A673 (cell line): Measurements from ENCODE around the gene RNH1. TPM values are rescaled to one million over a fixed set of nuclear protein-coding genes. Genes with fewer than 3 reads are reported as not detected.

ENCODE experiments used
- BruUV-seq: library from RNA; stranded (reverse); fragments of 400-500 nt; replicated peaks from 2 replicates; lab custom pipeline; 2021; lab: Mats Ljungman, UMichigan
- CTCF ChIA-PET: fragments of 300-600 bp; sonication (Branson Sonifier 250); formaldehyde crosslinking; loops from one replicate; lab custom pipeline; 2022; ENCODE audit warnings: antibody characterized with exemption; lab: Charles Lee
- POLR2A ChIA-PET: fragments of 300-600 bp; sonication (Branson Sonifier 250); formaldehyde crosslinking; loops from one replicate; lab custom pipeline; 2022; ENCODE audit warnings: antibody characterized with exemption; ENCODE audit not compliant: low non-redundant PET; lab: Charles Lee
- DNase-seq: peaks from one replicate; pipeline ENCODE4 v3.0.0-alpha.2; 2015; ENCODE audit warnings: low spot score
- H3K27ac ChIP-seq: fragments of 200-600 bp; sonication (generic); 2 replicates; pipeline ENCODE4 v1.5.1; 2016; ENCODE audit warnings: mixed run types, low read depth, mild to moderate bottlenecking, mixed read lengths, antibody characterized with exemption, low read length; ENCODE audit not compliant: poor library complexity, severe bottlenecking
- H3K27me3 ChIP-seq: fragments of 200-600 bp; sonication (generic); replicated peaks from 2 replicates; pipeline ENCODE4 v1.6.1; 2017; ENCODE audit warnings: mixed run types, low read depth, mild to moderate bottlenecking, mixed read lengths, antibody characterized with exemption, low read length; ENCODE audit not compliant: insufficient read depth, poor library complexity
- H3K36me3 ChIP-seq: fragments of 200-600 bp; sonication (generic); 2 replicates; pipeline ENCODE4 v1.6.1; 2016; ENCODE audit warnings: mixed run types, mild to moderate bottlenecking, mixed read lengths, antibody characterized with exemption, low read length; ENCODE audit not compliant: insufficient read depth, poor library complexity, severe bottlenecking
- H3K4me1 ChIP-seq: fragments of 200-600 bp; sonication (generic); 2 replicates; pipeline ENCODE4 v1.6.1; 2017; ENCODE audit warnings: mixed run types, mild to moderate bottlenecking, mixed read lengths, antibody characterized with exemption, low read length; ENCODE audit not compliant: insufficient read depth, poor library complexity, severe bottlenecking
- H3K4me3 ChIP-seq: fragments of 200-600 bp; sonication (generic); 2 replicates; pipeline ENCODE4 v1.5.1; 2016; ENCODE audit warnings: low read depth, mixed run types, mild to moderate bottlenecking, mixed read lengths, low read length; ENCODE audit not compliant: poor library complexity, severe bottlenecking
- H3K9me3 ChIP-seq: fragments of 200-600 bp; sonication (generic); 2 replicates; pipeline ENCODE4 v1.6.1; 2016; ENCODE audit warnings: mixed run types, low read depth, mild to moderate bottlenecking, mixed read lengths, antibody characterized with exemption, low read length; ENCODE audit not compliant: poor library complexity, severe bottlenecking
- CTCF ChIP-seq: fragments of 300-800, 200-600 bp; sonication (generic); conservative IDR thresholded peaks from 2 replicates; pipeline ENCODE4 v1.5.1; 2017; ENCODE audit warnings: low read depth, mild to moderate bottlenecking, antibody characterized with exemption, low read length, moderate library complexity, mixed read lengths
- EZH2 ChIP-seq: fragments of 200-600 bp; sonication (generic); IDR thresholded peaks from 2 replicates; pipeline ENCODE4 v1.6.1; 2017; ENCODE audit warnings: borderline replicate concordance, low read depth, mild to moderate bottlenecking, mixed read lengths, antibody characterized with exemption, low read length; ENCODE audit not compliant: poor library complexity, severe bottlenecking
- intact Hi-C: fragments of 100-400 bp; cut with micrococcal nuclease; formaldehyde crosslinking; loops from one replicate; pipeline ENCODE4 v1.10.0; 2022; ENCODE audit not compliant: unreplicated experiment
- total RNA-seq: library from RNA; stranded (reverse); gene quantifications from 2 replicates; pipeline ENCODE4 v1.2.3, GENCODE V29; 2021

The RNH1 gene
- total RNA-seq, 1 experiment from 2014 or later, result 95.4 TPM

- H3K27ac ChIP-seq, result no peak overlapping the region
- no peaks in the 10 kb centered on the region for H3K27me3 ChIP-seq
- no peak for TF ChIP-seq CTCF
- no TSS peak for BruUV-seq
- no peaks in the 10 kb centered on the region for H3K9me3 ChIP-seq
- H3K4me1 ChIP-seq, result no peaks in the 10 kb centered on the region
- no peak for DNase-seq
- intact Hi-C loops, result no loop called here
- ChIA-PET CTCF (no interaction called here), POLR2A (no interaction called here)
- no peaks in the 10 kb centered on the region for H3K36me3 ChIP-seq
- no peak overlapping the region for H3K4me3 ChIP-seq
These were observed 19.4 kb downstream of the RNH1 start for GRCh38 chr11:487571-488021.

- TF ChIP-seq EZH2, result no peak
- no peak for TF ChIP-seq CTCF
- BruUV-seq, result no TSS peak
- no peak for DNase-seq
These were observed 20.9 kb downstream of the RNH1 start for GRCh38 chr11:486189-486588.

GRCh38 chr11:484616-485015, 22.4 kb downstream of the RNH1 start:
- H3K4me1 ChIP-seq, result no peaks in the 10 kb centered on the region
- DNase-seq, result no peak
- no peaks in the 10 kb centered on the region for H3K27me3 ChIP-seq
- no peaks in the 10 kb centered on the region for H3K36me3 ChIP-seq
- CTCF ChIA-PET, result no interaction called here
- no peaks in the 10 kb centered on the region for H3K9me3 ChIP-seq
- POLR2A ChIA-PET, result no interaction called here
- TF ChIP-seq CTCF (no peak), EZH2 (no peak)
- BruUV-seq, result no TSS peak
- H3K4me3 ChIP-seq, result no peak overlapping the region
- no peak overlapping the region for H3K27ac ChIP-seq
- intact Hi-C loops, result no loop called here

More at GRCh38 chr11:486189-486588, 20.9 kb downstream of the RNH1 start:
- intact Hi-C loops, result no loop called here
- ChIA-PET POLR2A (no interaction called here), CTCF (no interaction called here)
- Histone ChIP-seq H3K36me3 (no peaks in the 10 kb centered on the region), H3K27me3 (no peaks in the 10 kb centered on the region), H3K9me3 (no peaks in the 10 kb centered on the region), H3K27ac (no peak overlapping the region), H3K4me1 (no peaks in the 10 kb centered on the region), H3K4me3 (no peak overlapping the region)
